ENCODE data around the gene RAB40A.

- TF ChIP-seq CTCF (IDR thresholded peaks at IDR 0.05) (no peak), POLR2A (IDR thresholded peaks at IDR 0.05) (no peak), POLR2AphosphoS5 (IDR thresholded peaks at IDR 0.05; ENCODE audit: insufficient read depth in 1 of 2, low read depth in 1 of 2) (no peak)
Measured at GRCh38 chrX:103531002-103531401, 11.7 kb upstream of the RAB40A start.

All from vagina (tissue), 2 donors.